ENCODE data around the gene MS4A18.

Gene MS4A18

DNA sequence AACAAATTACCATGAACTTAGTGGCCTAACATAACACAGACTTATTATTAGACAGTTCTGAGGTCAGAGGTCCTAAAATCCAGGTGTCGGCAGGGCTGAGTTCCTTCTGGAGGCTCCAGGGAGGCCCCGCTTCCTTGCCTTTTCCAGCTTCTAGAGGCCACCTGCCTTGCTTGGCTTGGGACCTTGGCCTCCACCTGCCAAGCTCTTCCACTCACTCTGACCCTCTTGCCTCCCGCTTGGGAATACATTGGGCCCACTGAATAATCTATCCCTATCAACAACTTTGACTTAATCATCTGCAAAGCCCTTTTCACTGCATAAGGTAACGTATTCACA is 57.4 kb downstream of the MS4A18 start:
- H3K9ac ChIP-seq (ENCODE audit: low read length): no peak overlapping the region
- no peaks in the 10 kb centered on the region for H3K27me3 ChIP-seq (ENCODE audit: control insufficient read depth, insufficient read depth, low read length)
- no peaks in the 10 kb centered on the region for H3K4me1 ChIP-seq (ENCODE audit: control insufficient read depth, low read depth, low read length)
- H3K4me3 ChIP-seq (ENCODE audit: low read length): no peak overlapping the region
- no peaks in the 10 kb centered on the region for H3K36me3 ChIP-seq (ENCODE audit: control insufficient read depth, low read depth, low read length)
- no peaks in the 10 kb centered on the region for H3K9me3 ChIP-seq (ENCODE audit: control insufficient read depth, low read depth, low read length)
- no peak overlapping the region for H3K27ac ChIP-seq (ENCODE audit: low read length)

DNA sequence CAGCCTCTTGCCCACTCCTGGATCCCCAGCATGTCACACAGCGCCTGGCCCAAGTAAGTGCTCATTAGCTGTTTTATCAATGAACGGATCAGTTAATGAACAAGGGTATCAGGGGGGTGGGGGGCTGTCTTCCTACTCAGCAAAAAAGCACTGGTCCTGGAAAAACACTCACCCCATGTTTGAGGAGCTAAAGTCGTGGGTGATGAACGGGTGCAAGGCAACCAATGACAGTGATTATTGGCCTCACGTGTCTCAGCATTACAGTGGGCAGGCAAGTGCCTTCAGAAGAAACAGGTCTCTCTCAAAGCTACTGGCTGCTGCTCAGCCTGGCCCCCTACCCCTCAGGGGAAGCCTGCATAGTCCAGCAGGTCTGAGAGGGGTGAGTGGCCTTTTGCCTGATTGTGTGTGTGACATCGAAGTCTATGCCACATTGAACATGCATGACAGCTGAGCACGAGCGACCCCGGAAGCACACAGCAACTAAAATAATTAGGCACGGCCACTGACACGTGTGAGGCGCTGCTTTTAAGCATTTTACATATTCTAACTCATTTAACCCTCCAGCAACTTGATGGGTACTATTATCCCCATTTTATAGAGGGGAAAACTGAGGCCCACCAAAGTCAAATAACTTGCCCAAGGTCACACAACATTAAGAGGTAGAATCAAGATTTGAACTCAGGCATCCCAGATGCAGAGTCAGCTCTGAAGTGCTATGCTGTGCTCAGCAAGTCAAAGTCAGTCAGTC is 58.0 kb downstream of the MS4A18 start:
- Histone ChIP-seq H3K27ac (ENCODE audit: low read length) (no peak overlapping the region), H3K36me3 (ENCODE audit: control insufficient read depth, low read depth, low read length) (no peaks in the 10 kb centered on the region), H3K9ac (ENCODE audit: low read length) (no peak overlapping the region), H3K27me3 (ENCODE audit: control insufficient read depth, insufficient read depth, low read length) (no peaks in the 10 kb centered on the region), H3K9me3 (ENCODE audit: control insufficient read depth, low read depth, low read length) (no peaks in the 10 kb centered on the region), H3K4me1 (ENCODE audit: control insufficient read depth, low read depth, low read length) (no peaks in the 10 kb centered on the region), H3K4me3 (ENCODE audit: low read length) (no peak overlapping the region)

DNA sequence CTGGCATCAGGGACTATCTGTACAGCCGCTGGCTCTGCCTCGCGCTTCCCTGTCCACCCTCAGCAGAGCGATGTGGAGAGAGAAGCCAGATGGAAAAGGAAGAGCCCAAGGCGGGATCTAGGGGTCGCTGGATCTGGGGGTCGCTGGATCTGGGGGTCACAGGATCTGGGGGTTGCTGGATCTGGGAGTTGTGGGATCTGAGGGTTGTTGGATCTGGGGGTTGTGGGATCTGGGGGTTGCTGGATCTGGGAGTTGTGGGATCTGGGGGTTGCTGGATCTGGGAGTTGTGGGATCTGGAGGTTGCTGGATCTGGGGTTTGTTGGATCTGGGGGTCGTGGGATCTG is 58.6 kb downstream of the MS4A18 start:
- Histone ChIP-seq H3K9me3 (ENCODE audit: control insufficient read depth, low read depth, low read length) (no peaks in the 10 kb centered on the region), H3K27ac (ENCODE audit: low read length) (no peak overlapping the region), H3K27me3 (ENCODE audit: control insufficient read depth, insufficient read depth, low read length) (no peaks in the 10 kb centered on the region), H3K36me3 (ENCODE audit: control insufficient read depth, low read depth, low read length) (no peaks in the 10 kb centered on the region), H3K9ac (ENCODE audit: low read length) (no peak overlapping the region), H3K4me1 (ENCODE audit: control insufficient read depth, low read depth, low read length) (no peaks in the 10 kb centered on the region), H3K4me3 (ENCODE audit: low read length) (no peak overlapping the region)

GRCh38 chr11:60783911-60784310 is 59.4 kb downstream of the MS4A18 start:
- Histone ChIP-seq H3K9ac (ENCODE audit: low read length) (no peak overlapping the region), H3K9me3 (ENCODE audit: control insufficient read depth, low read depth, low read length) (no peaks in the 10 kb centered on the region), H3K27ac (ENCODE audit: low read length) (no peak overlapping the region), H3K4me1 (ENCODE audit: control insufficient read depth, low read depth, low read length) (no peaks in the 10 kb centered on the region), H3K27me3 (ENCODE audit: control insufficient read depth, insufficient read depth, low read length) (no peaks in the 10 kb centered on the region), H3K36me3 (ENCODE audit: control insufficient read depth, low read depth, low read length) (no peaks in the 10 kb centered on the region), H3K4me3 (ENCODE audit: low read length) (no peak overlapping the region)

DNA sequence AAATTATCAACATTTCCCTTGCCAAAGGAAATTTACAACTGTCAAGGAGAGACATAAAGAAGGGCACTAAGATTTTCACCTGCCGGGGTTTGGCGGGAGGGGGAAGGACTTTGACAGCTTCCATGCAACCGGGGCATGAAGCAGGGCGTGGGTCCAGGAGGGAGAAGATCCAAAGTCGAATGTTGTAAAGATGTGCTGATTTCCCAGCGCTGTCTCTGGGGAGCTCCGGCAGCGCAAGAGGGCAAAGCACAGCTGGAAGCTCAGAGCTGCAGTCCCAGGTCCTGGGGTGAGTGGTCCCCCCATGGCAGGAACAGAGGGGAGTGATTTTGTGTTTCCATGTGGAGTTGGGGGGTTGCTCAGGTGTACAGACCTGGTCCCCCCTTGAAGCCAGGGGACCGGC is 60.6 kb downstream of the MS4A18 start, which contains the start of gene MS4A10:
TSS of gene MS4A10 (plus strand) at position 198 of the 400 bp plus-strand sequence. CDS start 5,003 bp downstream, outside the sequence.
- no peaks in the 10 kb centered on the region for H3K36me3 ChIP-seq (ENCODE audit: control insufficient read depth, low read depth, low read length)
- H3K27ac ChIP-seq (ENCODE audit: low read length): no peak within 1 kb of the TSS
- no peaks in the 10 kb centered on the region for H3K4me1 ChIP-seq (ENCODE audit: control insufficient read depth, low read depth, low read length)
- H3K4me3 ChIP-seq (ENCODE audit: low read length): no peak within 1 kb of the TSS
- no peak within 1 kb of the TSS for H3K9ac ChIP-seq (ENCODE audit: low read length)
- H3K9me3 ChIP-seq (ENCODE audit: control insufficient read depth, low read depth, low read length): no peaks in the 10 kb centered on the region
- no peaks in the 10 kb centered on the region for H3K27me3 ChIP-seq (ENCODE audit: control insufficient read depth, insufficient read depth, low read length)

DNA sequence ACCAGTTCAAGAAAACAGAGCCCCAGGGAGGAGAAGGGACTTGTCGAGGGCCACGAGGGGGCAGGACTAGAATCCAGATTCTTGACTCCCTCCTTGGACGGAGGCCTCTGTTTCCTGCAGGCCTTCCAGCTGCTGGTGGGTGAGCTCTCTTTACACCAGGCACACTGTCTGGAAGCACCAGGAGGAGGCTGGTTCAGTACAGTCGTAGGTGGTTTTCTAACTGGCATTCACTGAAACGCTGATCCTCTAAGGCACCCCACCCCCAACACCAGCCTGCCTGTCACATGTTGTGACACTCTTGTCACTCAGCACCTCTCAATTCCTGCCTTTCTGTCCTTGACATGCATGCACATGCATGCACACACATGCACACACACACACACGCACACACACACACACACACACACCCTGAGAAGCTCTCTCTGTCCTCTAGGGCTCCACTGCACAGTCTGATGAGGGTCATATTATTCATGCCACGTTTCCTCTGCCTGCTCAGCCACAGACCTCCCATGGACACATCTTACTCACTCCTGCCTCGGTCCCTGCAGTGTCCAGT is 61.4 kb downstream of the MS4A18 start:
- Histone ChIP-seq H3K4me1 (ENCODE audit: control insufficient read depth, low read depth, low read length) (no peaks in the 10 kb centered on the region), H3K9me3 (ENCODE audit: control insufficient read depth, low read depth, low read length) (no peaks in the 10 kb centered on the region), H3K36me3 (ENCODE audit: control insufficient read depth, low read depth, low read length) (no peaks in the 10 kb centered on the region), H3K4me3 (ENCODE audit: low read length) (no peak overlapping the region), H3K27me3 (ENCODE audit: control insufficient read depth, insufficient read depth, low read length) (no peaks in the 10 kb centered on the region), H3K27ac (ENCODE audit: low read length) (no peak overlapping the region), H3K9ac (ENCODE audit: low read length) (no peak overlapping the region)

DNA sequence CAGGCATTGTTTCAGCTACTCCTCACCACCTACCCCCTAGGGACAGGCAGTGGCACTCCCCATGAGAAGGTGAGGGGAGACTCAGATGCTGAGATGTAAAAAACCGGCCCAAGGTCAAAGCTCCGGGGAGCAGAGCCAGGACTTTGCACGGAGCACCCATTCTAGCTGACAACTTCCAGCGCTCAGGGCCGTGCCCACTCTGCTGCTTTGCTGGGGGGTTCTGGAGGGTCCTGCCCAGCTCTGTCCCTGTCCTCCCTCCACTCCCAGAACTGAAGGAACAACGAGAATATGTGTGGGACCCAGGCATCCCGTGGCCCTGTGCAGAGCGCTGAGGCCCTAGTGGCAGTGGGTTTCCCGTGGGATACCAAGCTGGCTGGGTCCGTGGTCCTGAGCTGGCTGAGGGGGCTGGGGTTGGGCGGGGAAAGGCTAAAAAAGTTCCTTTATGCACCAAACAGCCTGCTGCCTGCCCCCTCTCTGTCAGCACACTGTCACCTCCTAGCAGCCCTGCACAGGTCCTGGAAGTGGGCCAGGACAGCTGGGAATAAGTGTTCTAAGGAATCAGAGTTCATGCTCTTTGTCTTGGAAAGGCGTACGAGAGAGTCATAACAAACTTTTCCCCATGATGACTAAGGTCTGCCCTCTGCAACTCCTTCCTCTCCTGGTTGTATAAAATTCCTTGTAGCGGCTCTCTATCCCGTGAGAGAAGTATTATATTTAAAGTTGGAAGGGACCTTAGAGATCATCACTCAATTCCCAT is 62.5 kb downstream of the MS4A18 start:
- H3K27me3 ChIP-seq (ENCODE audit: control insufficient read depth, insufficient read depth, low read length): no peaks in the 10 kb centered on the region
- H3K4me3 ChIP-seq (ENCODE audit: low read length): no peak overlapping the region
- H3K4me1 ChIP-seq (ENCODE audit: control insufficient read depth, low read depth, low read length): no peaks in the 10 kb centered on the region
- H3K9ac ChIP-seq (ENCODE audit: low read length): no peak overlapping the region
- no peaks in the 10 kb centered on the region for H3K36me3 ChIP-seq (ENCODE audit: control insufficient read depth, low read depth, low read length)
- H3K9me3 ChIP-seq (ENCODE audit: control insufficient read depth, low read depth, low read length): peaks cover 5% of the 10 kb centered on the region
- no peak overlapping the region for H3K27ac ChIP-seq (ENCODE audit: low read length)

DNA sequence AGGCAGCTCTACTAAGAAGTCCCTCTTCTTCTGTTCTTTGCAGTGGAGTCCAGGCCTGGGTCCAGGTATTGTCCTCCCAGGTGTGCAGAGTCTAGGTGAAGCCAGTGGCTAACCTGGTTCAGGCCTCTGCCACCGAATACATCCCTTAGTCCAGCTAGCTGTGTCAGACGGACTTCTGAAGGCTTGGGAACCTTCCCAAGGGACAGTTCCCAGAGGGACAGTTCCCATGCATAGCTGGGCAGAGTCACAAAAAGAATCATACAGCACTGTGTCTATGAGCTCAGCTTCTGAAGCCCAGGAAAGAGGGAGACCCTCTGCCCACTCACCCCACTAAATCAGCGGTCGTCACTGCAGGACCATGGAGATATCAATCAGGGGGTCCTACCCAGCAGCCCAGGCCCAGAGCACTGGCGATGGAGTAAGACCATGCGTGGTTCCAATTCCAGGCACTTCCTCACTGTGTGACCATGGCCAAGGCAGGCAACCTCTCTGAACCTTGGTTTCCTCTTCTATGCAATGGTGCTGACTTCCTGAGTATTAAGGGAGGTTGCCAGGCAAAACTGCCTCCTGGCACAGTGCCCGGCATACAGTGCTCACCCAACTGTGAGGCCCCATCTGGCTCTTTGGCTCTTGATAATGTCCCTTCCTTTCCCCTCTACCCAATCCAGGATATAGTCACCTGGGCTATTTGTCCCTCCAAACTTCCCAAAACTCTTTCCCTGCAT is 64.0 kb downstream of the MS4A18 start:
- Histone ChIP-seq H3K27ac (ENCODE audit: low read length) (no peak overlapping the region), H3K9ac (ENCODE audit: low read length) (no peak overlapping the region), H3K4me1 (ENCODE audit: control insufficient read depth, low read depth, low read length) (no peaks in the 10 kb centered on the region), H3K27me3 (ENCODE audit: control insufficient read depth, insufficient read depth, low read length) (no peaks in the 10 kb centered on the region), H3K4me3 (ENCODE audit: low read length) (no peak overlapping the region), H3K36me3 (ENCODE audit: control insufficient read depth, low read depth, low read length) (no peaks in the 10 kb centered on the region), H3K9me3 (ENCODE audit: control insufficient read depth, low read depth, low read length) (peaks cover 5% of the 10 kb centered on the region)

DNA sequence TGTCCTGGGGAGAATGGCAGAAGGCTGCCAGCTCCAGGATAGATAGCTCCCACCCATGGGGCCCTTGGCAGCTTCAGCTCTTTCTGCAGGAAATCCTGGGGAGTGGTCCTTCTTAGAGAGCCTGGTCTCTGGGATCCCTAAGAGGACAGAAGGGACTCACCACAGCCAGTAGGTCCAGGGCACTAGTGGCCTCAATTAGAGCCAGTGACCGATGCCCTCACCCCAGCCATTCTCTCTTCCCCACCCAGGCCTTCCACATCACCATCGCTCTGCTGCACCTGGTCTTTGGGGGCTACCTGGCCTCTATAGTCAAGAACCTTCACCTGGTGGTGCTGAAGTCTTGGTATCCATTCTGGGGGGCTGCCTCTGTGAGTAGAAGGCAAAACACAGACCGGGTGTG is 66.2 kb downstream of the MS4A18 start:
- peaks cover 5% of the 10 kb centered on the region for H3K9me3 ChIP-seq (ENCODE audit: control insufficient read depth, low read depth, low read length)
- H3K36me3 ChIP-seq (ENCODE audit: control insufficient read depth, low read depth, low read length): no peaks in the 10 kb centered on the region
- no peaks in the 10 kb centered on the region for H3K4me1 ChIP-seq (ENCODE audit: control insufficient read depth, low read depth, low read length)
- H3K27ac ChIP-seq (ENCODE audit: low read length): no peak overlapping the region
- no peak overlapping the region for H3K9ac ChIP-seq (ENCODE audit: low read length)
- H3K4me3 ChIP-seq (ENCODE audit: low read length): no peak overlapping the region
- H3K27me3 ChIP-seq (ENCODE audit: control insufficient read depth, insufficient read depth, low read length): no peaks in the 10 kb centered on the region

DNA sequence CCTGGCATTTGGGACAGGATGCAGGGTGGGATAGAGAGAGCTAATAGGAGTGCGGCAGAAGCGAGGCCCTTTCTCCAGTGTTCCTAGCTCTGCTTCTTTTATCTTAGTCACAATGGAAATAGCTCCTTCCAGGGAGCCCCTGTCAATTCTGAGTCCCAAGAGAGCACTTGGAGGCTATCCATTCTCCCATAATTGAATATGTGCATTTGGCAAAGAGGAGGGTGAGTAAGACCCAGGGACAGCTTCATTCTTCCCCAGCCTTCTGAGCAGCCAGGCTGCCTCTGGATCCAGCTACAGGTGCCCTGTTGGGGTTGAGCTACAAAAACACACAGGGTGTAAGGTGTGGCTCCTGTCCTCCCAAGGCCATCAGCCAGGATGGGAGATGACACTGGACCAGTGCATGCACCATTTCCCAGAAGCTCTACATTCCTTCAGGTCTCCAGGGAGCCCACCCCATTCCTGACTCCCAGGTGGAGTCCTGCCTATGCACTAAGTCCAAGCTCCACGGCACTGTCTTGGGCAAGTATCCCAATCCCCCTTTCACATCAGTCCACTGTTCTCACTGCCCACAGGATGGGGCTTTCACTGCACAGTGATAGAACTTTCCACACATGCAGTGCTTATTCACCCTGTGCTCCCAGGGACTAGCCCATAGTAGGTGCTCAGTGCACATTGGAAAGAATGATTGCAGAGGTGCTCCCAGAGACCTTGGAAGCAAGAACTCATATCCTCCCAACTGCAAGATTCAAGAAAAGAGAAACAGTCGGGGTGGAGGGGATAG is 66.8 kb downstream of the MS4A18 start:
- Histone ChIP-seq H3K36me3 (ENCODE audit: control insufficient read depth, low read depth, low read length) (no peaks in the 10 kb centered on the region), H3K4me1 (ENCODE audit: control insufficient read depth, low read depth, low read length) (no peaks in the 10 kb centered on the region), H3K4me3 (ENCODE audit: low read length) (no peak overlapping the region), H3K27ac (ENCODE audit: low read length) (no peak overlapping the region), H3K27me3 (ENCODE audit: control insufficient read depth, insufficient read depth, low read length) (no peaks in the 10 kb centered on the region), H3K9me3 (ENCODE audit: control insufficient read depth, low read depth, low read length) (peaks cover 5% of the 10 kb centered on the region), H3K9ac (ENCODE audit: low read length) (no peak overlapping the region)

DNA sequence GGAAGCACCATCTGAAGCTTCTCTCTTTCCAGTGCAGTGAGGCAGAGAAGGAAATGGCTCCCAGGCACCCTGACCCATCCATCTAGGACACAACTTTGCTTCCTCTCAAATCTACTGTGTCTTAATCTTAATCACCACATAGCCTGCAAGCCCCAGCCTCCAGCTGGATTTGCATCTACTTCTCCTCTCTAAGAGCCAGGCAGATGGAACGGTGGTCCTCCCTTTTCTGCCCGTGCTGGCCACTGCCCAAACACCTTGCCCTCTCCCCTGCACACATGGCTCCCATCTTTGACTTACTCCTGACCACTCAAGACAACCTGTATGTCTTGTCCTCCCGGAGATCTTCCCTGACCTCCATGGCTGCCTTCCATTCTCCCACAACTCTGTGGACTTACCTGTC is 68.0 kb downstream of the MS4A18 start:
- peaks cover 5% of the 10 kb centered on the region for H3K9me3 ChIP-seq (ENCODE audit: control insufficient read depth, low read depth, low read length)

More for the DNA sequence above, 68.0 kb downstream of the MS4A18 start:
- Histone ChIP-seq H3K9ac (ENCODE audit: low read length) (no peak overlapping the region), H3K4me3 (ENCODE audit: low read length) (no peak overlapping the region), H3K27ac (ENCODE audit: low read length) (no peak overlapping the region), H3K36me3 (ENCODE audit: control insufficient read depth, low read depth, low read length) (no peaks in the 10 kb centered on the region), H3K27me3 (ENCODE audit: control insufficient read depth, insufficient read depth, low read length) (no peaks in the 10 kb centered on the region), H3K4me1 (ENCODE audit: control insufficient read depth, low read depth, low read length) (no peaks in the 10 kb centered on the region)
